GM19043 (cell line): ENCODE data around the gene TNNI2.

Experiments used
- ATAC-seq: cut with Tn5 transposase; IDR thresholded peaks from one replicate; pipeline ENCODE4 v1.9.1; 2021; ENCODE audit warnings: low read depth; ENCODE audit not compliant: unreplicated experiment

Gene TNNI2

GRCh38 chr11:1844221-1845094 is 5.7 kb downstream of the TNNI2 start:
- no peak for ATAC-seq

- ATAC-seq, result no peak
Observed at GRCh38 chr11:1845095-1845429, 6.3 kb downstream of the TNNI2 start.

- no peak for ATAC-seq
Observed at GRCh38 chr11:1845561-1846452, 7.0 kb downstream of the TNNI2 start.

GRCh38 chr11:1846453-1846932 is 7.7 kb downstream of the TNNI2 start:
- no peak for ATAC-seq

- no peak for ATAC-seq
Observed at GRCh38 chr11:1847006-1847735, 8.4 kb downstream of the TNNI2 start.

GRCh38 chr11:1847926-1848639 is 9.3 kb downstream of the TNNI2 start:
- no peak for ATAC-seq

GRCh38 chr11:1848640-1849430 is 10.1 kb downstream of the TNNI2 start:
- no peak for ATAC-seq

GRCh38 chr11:1851468-1852180 is 12.8 kb downstream of the TNNI2 start:
- ATAC-seq, result no peak

GRCh38 chr11:1852271-1852876 is 13.6 kb downstream of the TNNI2 start:
- no peak for ATAC-seq

GRCh38 chr11:1852877-1853276 is 14.1 kb downstream of the TNNI2 start, which contains the start of gene LSP1:
Gene LSP1 (plus strand): TSS chr11:1853084. CDS start chr11:1853145, 61 bp downstream.
- peak; percentile 38 for ATAC-seq

GRCh38 chr11:1853376-1854131 is 14.8 kb downstream of the TNNI2 start:
- ATAC-seq, result no peak

GRCh38 chr11:1854132-1854948 is 15.6 kb downstream of the TNNI2 start:
- peak; percentile 30 for ATAC-seq

GRCh38 chr11:1854949-1855885 is 16.4 kb downstream of the TNNI2 start:
- peak; percentile 48 for ATAC-seq

- ATAC-seq, result no peak
Observed at GRCh38 chr11:1855886-1856265, 17.1 kb downstream of the TNNI2 start.

GRCh38 chr11:1856306-1857005 is 17.7 kb downstream of the TNNI2 start:
- no peak for ATAC-seq
